ENCODE data around the gene BICD1. TPM values are rescaled to one million over a fixed set of nuclear protein-coding genes. Genes with fewer than 3 reads are reported as not detected.

BICD1 gene
- total and polyA plus RNA-seq, 2 donors (not counting 3 experiments of a cell fraction or from before 2014, with no cell fraction given): 12.2 to 51.0 TPM

DNA sequence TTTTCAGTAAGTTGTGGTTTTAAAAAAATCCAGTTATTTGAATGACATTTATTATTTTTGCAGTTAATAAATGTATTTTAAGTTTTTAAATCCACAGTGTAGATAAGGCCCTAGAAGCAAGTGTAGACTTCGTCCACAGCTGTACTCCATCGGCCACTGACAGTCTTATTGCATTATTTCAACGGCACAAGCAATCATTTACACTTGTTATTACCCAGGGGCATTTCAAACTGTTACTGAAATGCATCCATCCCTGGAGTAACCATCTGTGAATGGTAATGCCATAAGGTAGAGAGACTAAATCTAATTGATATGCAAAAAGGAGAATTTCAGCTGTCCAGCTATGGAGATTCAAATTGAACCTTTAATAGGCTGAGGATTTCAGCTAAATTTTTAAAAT, 48.4 kb downstream of the BICD1 start:
- ChIA-PET CTCF (interaction anchor here (2.6 to 3.0 kb wide), 2 partner anchors 15 to 502 kb away, joined by 7 read pairs; no protein-coding TSS in a partner anchor), POLR2A (no interaction called here)
- no peaks in the 10 kb centered on the region for H3K27me3 ChIP-seq (ENCODE audit: control insufficient read depth in 2 of 2, insufficient read depth in 2 of 2, low read length in 2 of 2)
- no peaks in the 10 kb centered on the region for H3K4me1 ChIP-seq (ENCODE audit: control insufficient read depth, extremely low read depth, insufficient read depth, low read length)
- no peak for DNase-seq (ENCODE audit: low read depth, low spot score)
- no peaks in the 10 kb centered on the region for H3K79me2 ChIP-seq (ENCODE audit: control insufficient read depth, insufficient read depth, low read length)
- H2AFZ ChIP-seq (ENCODE audit: low read depth, low read length): no peak overlapping the region
- no peak overlapping the region for H3K9ac ChIP-seq (replicated peaks; ENCODE audit: extremely low read depth, insufficient read depth, low read length)
- TF ChIP-seq POLR2AphosphoS5 (IDR thresholded peaks at IDR 0.05; ENCODE audit: insufficient read depth, low read depth, low read length): no peak
- no peak for TF ChIP-seq POLR2A (IDR thresholded peaks at IDR 0.05; ENCODE audit: low read depth, low read length)
- TF ChIP-seq FOS (IDR thresholded peaks at IDR 0.05; ENCODE audit: borderline replicate concordance, insufficient read depth, low read length): no peak
- TF ChIP-seq MAX (IDR thresholded peaks at IDR 0.05; ENCODE audit: insufficient read depth, insufficient read length): no peak
- no peak for TF ChIP-seq EZH2 (IDR thresholded peaks at IDR 0.05; ENCODE audit: borderline replicate concordance, low read depth, low read length, severe bottlenecking)
- TF ChIP-seq GATA2 (IDR thresholded peaks at IDR 0.05; ENCODE audit: insufficient read depth, insufficient read length, low read depth, low read length): no peak
- TF ChIP-seq, protein P1, sequence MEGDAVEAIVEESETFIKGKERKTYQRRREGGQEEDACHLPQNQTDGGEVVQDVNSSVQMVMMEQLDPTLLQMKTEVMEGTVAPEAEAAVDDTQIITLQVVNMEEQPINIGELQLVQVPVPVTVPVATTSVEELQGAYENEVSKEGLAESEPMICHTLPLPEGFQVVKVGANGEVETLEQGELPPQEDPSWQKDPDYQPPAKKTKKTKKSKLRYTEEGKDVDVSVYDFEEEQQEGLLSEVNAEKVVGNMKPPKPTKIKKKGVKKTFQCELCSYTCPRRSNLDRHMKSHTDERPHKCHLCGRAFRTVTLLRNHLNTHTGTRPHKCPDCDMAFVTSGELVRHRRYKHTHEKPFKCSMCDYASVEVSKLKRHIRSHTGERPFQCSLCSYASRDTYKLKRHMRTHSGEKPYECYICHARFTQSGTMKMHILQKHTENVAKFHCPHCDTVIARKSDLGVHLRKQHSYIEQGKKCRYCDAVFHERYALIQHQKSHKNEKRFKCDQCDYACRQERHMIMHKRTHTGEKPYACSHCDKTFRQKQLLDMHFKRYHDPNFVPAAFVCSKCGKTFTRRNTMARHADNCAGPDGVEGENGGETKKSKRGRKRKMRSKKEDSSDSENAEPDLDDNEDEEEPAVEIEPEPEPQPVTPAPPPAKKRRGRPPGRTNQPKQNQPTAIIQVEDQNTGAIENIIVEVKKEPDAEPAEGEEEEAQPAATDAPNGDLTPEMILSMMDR (IDR thresholded peaks at IDR 0.05; ENCODE audit: extremely low read depth in 1 of 2, insufficient read depth in 1 of 2, low read depth in 1 of 2, low read length in 2 of 2): no peak
- no peak for TF ChIP-seq JUN (IDR thresholded peaks at IDR 0.05; ENCODE audit: borderline replicate concordance, insufficient read depth, insufficient read length, low read depth)
- no peak for TF ChIP-seq MYC (IDR thresholded peaks at IDR 0.05; ENCODE audit: low read depth, low read length)
- no peak for FAIRE-seq
- intact Hi-C loops (cut with micrococcal nuclease): loop anchor here (1.0 kb wide), 1 partner anchor 8 kb away; no protein-coding TSS in a partner anchor
- dilution Hi-C loops (cut with MboI; ENCODE audit: extremely low pct_ligation_motif_present, low sequenced_read_pairs): no loop called here
- H3K36me3 ChIP-seq (ENCODE audit: control insufficient read depth in 2 of 2, extremely low read depth in 1 of 2, insufficient read depth in 2 of 2, low read length in 2 of 2): no peaks in the 10 kb centered on the region
- no peaks in the 10 kb centered on the region for H3K9me3 ChIP-seq (replicated peaks; ENCODE audit: control insufficient read depth, insufficient read depth, low read length)
- no TSS peak for BruUV-seq (replicated peaks)
- no peaks in the 10 kb centered on the region for H4K20me1 ChIP-seq (replicated peaks; ENCODE audit: control insufficient read depth, extremely low read depth, insufficient read depth, low read length)
- no peaks in the 10 kb centered on the region for H3K9me1 ChIP-seq (replicated peaks; ENCODE audit: control insufficient read depth, extremely low read depth, insufficient read depth, low read length)
- no peak overlapping the region for H3K4me3 ChIP-seq (replicated peaks in 1 of 3; ENCODE audit: insufficient read depth in 1 of 3, low read depth in 1 of 3, low read length in 3 of 3)
- no peak overlapping the region for H3K27ac ChIP-seq (ENCODE audit: insufficient read depth, low read depth, low read length)
- no peak overlapping the region for H3K4me2 ChIP-seq (ENCODE audit: insufficient read depth, low read length)
